Ramos (cell line): ENCODE measurements around the gene FBXO11.
"Not testable (repeated sequence)": the region's sequence is repeated elsewhere in the genome, so short reads cannot be mapped to it uniquely, and the experiment has no call there.

Source experiments
- in situ Hi-C: fragments of 300-500 bp; cut with MboI; formaldehyde crosslinking; loops from one replicate; pipeline ENCODE4 v1.14.3; 2022; ENCODE audit warnings: low sequenced_read_pairs; ENCODE audit not compliant: unreplicated experiment

Gene FBXO11

GRCh38 chr2:47906157-47907038 is at the start of gene FBXO11:
Gene FBXO11 (minus strand): TSS chr2:47906498. CDS start chr2:47905720, 778 bp downstream.
- in situ Hi-C loops: no loop called here

DNA sequence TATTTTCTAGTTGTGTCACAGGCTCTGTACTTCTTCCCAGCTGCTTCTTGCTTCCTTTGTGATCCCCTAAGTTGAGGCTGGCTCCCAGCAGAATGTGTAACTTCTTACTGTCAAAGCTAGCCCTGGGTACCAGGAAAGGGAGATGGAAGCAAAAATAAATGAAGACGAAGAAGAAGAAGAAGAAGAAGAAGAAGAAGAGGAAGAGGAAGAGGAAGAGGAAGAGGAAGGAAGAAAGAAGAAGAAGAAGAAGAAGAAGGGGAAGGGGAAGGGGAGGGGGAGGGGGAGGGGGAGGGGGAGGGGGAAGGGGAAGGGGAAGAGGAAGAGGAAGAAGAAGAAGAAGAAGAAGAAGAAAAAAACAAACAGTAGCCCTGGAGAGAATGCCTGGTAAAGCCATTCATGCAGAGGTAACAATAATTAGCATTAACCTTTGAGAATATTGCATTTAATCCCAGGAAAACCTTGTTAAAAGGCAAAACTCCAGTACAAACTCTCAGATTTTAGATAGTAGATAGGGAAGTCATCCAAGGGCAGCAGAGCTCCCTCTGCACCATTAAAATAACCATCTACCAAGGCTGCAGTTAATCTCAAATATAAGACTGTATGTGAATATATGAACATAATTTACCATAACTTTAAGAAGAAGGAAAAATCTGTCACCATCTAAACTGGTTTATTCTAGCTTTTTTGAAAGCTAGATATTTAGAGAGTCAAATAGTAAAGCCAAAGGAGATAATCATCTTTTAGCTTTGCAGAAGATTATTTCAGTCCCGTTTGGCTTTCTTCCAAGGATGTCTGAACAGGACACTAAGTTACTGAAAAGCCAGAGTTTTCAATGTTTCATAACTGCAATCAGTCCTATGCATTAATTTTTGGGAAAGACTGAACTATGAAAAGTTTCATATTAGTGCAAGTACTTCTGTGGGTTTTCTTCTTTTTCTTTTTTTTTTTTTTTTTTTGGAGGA is 44.3 kb upstream of the FBXO11 start:
- in situ Hi-C loops: no loop called here

DNA sequence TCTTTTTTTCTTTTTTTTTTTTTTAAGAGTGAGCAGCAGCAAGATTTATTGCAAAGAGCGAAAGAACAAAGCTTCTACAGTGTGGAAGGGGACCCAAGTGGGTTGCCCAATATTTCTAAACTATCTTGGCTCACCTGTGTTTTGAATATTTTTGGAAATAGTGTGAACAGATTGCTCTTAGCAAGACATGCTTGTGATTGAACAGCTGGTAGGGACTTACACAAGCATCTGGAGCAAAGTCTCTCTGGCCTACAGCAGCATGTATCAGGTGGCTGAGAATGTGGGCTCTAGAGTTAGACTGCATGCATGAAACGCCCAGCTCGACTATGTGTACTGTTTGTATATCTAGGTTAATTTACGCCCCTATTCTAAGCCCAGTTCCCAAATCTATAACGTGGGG is 40.3 kb upstream of the FBXO11 start:
- in situ Hi-C loops: no loop called here

GRCh38 chr2:47945046-47945781 is 38.9 kb upstream of the FBXO11 start:
- in situ Hi-C loops: no loop called here

- in situ Hi-C loops: no loop called here
Observed at GRCh38 chr2:47941936-47942335, 35.6 kb upstream of the FBXO11 start.

- in situ Hi-C loops: no loop called here
Observed at GRCh38 chr2:47937677-47938076, 31.4 kb upstream of the FBXO11 start.

DNA sequence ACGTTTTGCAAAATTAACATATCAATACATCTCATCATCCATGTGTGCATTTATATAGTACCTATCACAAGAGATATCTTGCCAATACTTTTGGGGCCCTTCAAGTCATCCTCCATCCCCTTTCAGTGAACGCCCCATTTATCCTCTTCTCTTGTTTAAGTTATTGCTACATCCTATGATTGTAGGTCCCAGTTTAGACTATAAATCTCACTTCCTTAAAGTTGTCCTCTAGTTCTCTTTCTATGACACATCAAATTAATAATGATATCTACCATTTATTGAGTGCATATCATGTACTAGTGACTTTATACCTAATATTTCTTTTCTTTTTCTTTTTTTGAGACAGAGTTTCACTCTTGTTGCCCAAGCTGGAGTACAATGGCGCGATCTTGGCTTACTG is 28.8 kb upstream of the FBXO11 start:
- in situ Hi-C loops: no loop called here

- in situ Hi-C loops: no loop called here
Observed at GRCh38 chr2:47918043-47918442, 11.7 kb upstream of the FBXO11 start.

- in situ Hi-C loops: no loop called here
Observed at GRCh38 chr2:47917276-47917961, 11.1 kb upstream of the FBXO11 start.

GRCh38 chr2:47916412-47916811 is 10.1 kb upstream of the FBXO11 start:
- in situ Hi-C loops: no loop called here

- in situ Hi-C loops: not testable (repeated sequence)
Observed at GRCh38 chr2:47910662-47911061, 4.4 kb upstream of the FBXO11 start.

DNA sequence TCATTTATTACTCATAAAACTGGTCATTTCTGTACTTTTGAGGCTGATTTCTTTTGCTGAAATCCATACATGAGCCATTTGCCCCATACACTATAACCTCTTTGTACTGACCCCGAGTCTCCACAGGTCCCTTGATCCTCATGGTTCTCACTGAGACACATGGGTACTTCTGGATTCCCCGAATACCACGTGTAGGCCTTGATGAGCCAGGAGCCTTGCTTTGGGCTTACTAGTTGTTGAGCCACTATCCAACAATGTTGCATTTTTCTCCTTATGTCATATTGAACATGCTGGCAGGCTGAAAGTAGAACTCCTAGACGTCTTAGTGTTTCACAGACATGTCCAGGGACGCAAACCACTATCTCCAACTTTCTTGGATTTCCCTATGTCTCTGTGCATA is 2.4 kb upstream of the FBXO11 start:
- in situ Hi-C loops: no loop called here

DNA sequence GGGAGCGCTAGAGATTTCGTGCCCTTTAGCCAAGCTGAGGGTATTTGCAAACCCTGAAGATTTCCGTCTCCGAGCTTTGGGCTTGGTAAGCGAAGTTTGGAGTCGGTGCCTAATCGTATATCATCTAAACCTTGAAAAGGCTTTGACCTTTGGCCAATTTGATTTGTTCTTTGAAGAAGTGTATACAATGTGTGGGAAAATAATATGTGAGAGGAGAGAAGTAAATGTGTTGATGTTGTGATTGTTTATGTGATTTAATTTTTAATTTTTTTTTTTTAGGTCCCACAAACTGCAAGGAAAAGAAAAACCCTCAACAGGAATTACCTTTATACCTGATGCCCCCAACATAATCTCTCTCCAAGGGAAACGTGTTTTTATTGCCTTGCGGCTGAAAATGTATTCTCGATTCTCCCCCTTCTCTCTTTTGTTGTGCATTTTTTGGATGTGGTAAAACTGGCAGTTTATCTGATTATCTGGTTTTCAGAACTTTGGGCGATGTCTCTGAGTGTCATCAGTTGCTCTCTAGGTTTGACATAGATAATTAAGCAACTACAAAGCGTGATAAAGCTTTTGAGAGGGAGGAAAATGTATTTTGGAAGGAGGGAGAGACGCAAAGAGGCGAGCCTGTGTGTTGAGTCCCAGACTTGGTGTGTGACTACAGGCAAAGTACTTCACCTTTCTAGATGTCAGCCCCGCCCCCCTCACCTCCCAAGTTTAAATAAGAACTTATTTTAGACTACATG is 912 bp upstream of the FBXO11 start:
- in situ Hi-C loops: no loop called here

DNA sequence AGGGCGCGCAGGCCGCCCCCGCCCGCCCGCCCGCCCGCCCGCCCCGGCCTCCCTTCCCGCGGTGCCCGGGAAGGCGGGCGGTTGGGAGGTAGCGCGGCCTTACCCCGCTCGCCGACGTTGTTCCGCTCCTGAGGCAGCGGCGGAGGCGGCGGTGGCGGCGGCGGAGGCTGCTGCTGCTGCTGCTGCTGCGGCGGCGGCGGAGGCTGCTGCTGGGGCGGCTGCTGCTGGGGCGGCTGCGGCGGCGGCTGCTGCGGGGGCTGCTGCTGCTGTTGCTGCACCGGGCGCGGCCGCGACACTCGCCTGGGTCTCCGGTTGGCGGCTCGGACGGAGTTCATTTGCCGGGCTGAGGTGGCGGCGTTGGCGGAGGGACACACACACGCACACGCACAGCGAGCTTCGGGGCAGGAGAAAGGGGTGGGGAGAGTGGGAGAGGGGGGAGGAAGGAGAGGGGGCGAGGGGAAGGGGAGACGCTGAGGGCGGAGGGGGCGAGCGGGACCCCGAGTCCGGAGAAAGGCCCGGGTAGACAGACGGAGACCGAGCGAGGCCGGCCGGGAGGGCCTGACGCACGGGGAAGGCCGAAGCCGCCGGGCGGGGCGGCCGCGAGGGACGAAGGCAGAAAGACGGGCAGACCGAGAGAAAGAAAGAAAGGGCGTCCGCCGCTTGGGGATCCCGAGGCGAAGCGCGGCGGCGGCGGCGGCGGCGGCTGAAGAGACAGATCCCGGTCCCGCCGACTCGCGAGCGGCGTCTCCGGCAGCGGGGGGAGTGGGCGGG is 727 bp downstream of the FBXO11 start:
- in situ Hi-C loops: no loop called here

DNA sequence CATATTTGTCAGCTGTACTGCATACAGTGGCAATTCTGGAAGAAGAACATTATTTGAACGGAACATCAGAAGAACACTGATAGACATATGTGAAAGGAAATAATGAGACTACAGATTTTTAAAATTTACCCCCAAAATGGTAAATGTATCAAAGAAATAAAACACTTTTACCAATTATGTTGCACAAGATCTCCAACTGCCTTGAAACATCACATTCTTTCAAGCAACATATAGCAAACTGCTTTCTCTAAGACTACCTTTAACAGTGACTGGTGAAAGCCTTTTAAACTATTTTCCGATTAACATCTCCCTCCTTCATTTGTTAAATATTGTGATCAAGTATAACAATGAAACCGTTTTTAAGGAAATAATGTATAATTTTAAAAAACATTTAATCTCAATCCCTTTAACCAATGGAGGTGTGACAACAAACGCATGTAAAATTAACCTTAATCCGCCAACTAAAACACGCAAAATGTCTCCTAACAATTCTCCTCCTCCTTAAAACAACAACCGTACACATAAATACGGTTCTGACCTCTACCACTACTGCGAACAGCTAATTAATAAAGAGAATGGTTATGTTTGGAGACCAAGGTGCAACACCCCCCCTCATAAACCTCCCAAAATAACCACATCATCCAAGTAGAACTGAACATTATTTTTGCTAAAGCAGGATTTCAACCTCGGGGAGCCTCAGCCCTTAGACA is 2.4 kb downstream of the FBXO11 start:
- in situ Hi-C loops: no loop called here

GRCh38 chr2:47901892-47902291 is 4.4 kb downstream of the FBXO11 start:
- in situ Hi-C loops: not testable (repeated sequence)

DNA sequence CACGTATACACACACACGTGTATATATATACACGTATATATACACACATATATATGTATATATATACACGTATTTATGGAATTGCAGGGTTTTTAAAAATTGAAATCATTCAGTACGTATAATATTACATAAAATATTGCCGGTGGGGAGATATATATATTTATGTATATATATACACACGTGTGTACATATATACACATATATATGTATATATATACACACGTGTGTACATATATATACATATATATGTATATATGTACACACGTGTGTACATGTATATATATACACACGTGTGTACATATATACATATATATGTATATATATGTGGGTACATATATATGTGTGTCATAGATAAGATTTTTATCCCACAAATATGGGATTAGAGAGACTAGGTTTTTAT is 5.4 kb downstream of the FBXO11 start:
- in situ Hi-C loops: no loop called here
